Measurements from ENCODE around the gene ZEB2. TPM values are rescaled to one million over a fixed set of nuclear protein-coding genes. Genes with fewer than 3 reads are reported as not detected.

ZEB2 gene
- total and polyA plus RNA-seq, 2 of the 13 experiments (the other 11 are each of a cell fraction or from before 2014, with no cell fraction given) = 0.07 TPM; not detected in 1

DNA sequence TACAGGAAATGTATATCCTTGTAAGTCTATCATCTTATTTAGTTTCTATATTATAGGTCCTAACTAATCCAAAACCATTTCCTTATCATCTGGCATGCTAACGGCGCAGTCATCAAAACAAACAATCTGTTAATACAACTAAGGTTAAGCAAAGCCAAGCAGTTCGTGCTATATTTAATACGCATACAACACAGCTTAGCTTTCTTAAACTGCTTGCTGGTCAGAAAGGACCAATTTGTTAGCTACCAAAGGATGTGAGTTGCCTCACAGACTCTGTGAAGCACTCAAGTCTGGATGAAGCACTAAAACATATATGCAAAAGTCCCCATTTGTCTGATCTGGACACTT lies 67.0 kb downstream of the ZEB2 start:
- peaks cover 0 to 25% of the 10 kb centered on the region in 2 experiments; a peak in 2 of 5 replicates for H3K27me3 ChIP-seq (ENCODE audit: control insufficient read depth in 1 of 2, insufficient read depth in 2 of 2, low read length in 2 of 2)
- no peak overlapping the region for H3K4me2 ChIP-seq (ENCODE audit: low read depth, low read length)
- no peaks in the 10 kb centered on the region for H3K9me3 ChIP-seq (ENCODE audit: low read length)
- no peaks in the 10 kb centered on the region for H3K79me2 ChIP-seq (ENCODE audit: insufficient read depth, low read length)
- ChIA-PET CTCF (ENCODE audit: low intra/inter-chr PET ratio, low total read pairs) (no interaction called here), POLR2A (no interaction called here)
- ATAC-seq = no peak
- no peak overlapping the region for H3K27ac ChIP-seq (ENCODE audit: extremely low read length, insufficient read depth, low read length)
- in situ Hi-C loops (cut with HindIII; ENCODE audit: extremely low pct_ligation_motif_present, low pct_unique_long_range_greater_than_20kb) = no loop called here
- DNase-seq (ENCODE audit: low spot score) = no peak
- H3K36me3 ChIP-seq (replicated peaks in 1 of 2; ENCODE audit: control insufficient read depth in 1 of 2, insufficient read depth in 2 of 2, low read length in 2 of 2) = no peaks in the 10 kb centered on the region
- FAIRE-seq = no peak
- no peak for TF ChIP-seq ZNF253 (CRISPR knock-in tag; IDR thresholded peaks at IDR 0.05; ENCODE audit: borderline replicate concordance)
- TF ChIP-seq, protein P1, sequence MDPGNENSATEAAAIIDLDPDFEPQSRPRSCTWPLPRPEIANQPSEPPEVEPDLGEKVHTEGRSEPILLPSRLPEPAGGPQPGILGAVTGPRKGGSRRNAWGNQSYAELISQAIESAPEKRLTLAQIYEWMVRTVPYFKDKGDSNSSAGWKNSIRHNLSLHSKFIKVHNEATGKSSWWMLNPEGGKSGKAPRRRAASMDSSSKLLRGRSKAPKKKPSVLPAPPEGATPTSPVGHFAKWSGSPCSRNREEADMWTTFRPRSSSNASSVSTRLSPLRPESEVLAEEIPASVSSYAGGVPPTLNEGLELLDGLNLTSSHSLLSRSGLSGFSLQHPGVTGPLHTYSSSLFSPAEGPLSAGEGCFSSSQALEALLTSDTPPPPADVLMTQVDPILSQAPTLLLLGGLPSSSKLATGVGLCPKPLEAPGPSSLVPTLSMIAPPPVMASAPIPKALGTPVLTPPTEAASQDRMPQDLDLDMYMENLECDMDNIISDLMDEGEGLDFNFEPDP (CRISPR knock-in tag; conservative IDR thresholded peaks at IDR 0.05) = no peak
- no peak for TF ChIP-seq ZNF547 (CRISPR knock-in tag; IDR thresholded peaks at IDR 0.05)
- no peak for TF ChIP-seq ZFP36L2 (CRISPR knock-in tag; IDR thresholded peaks at IDR 0.05)
- no peak for TF ChIP-seq DR1 (CRISPR knock-in tag; IDR thresholded peaks at IDR 0.05)
- TF ChIP-seq ZNF430 (CRISPR knock-in tag; IDR thresholded peaks at IDR 0.05) = no peak
- TF ChIP-seq ZNF678 (CRISPR knock-in tag; IDR thresholded peaks at IDR 0.05) = no peak
- TF ChIP-seq PHF21A (CRISPR knock-in tag; IDR thresholded peaks at IDR 0.05) = no peak
- TF ChIP-seq ZNF567 (CRISPR knock-in tag; IDR thresholded peaks at IDR 0.05; ENCODE audit: borderline replicate concordance) = no peak
- TF ChIP-seq, protein P2, sequence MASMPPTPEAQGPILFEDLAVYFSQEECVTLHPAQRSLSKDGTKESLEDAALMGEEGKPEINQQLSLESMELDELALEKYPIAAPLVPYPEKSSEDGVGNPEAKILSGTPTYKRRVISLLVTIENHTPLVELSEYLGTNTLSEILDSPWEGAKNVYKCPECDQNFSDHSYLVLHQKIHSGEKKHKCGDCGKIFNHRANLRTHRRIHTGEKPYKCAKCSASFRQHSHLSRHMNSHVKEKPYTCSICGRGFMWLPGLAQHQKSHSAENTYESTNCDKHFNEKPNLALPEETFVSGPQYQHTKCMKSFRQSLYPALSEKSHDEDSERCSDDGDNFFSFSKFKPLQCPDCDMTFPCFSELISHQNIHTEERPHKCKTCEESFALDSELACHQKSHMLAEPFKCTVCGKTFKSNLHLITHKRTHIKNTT (CRISPR knock-in tag; IDR thresholded peaks at IDR 0.05) = no peak
- no peak for TF ChIP-seq KDM2A (CRISPR knock-in tag; IDR thresholded peaks at IDR 0.05; ENCODE audit: borderline replicate concordance, low read depth)
- TF ChIP-seq GATAD2A (CRISPR knock-in tag; IDR thresholded peaks at IDR 0.05) = no peak
- TF ChIP-seq, protein P3, sequence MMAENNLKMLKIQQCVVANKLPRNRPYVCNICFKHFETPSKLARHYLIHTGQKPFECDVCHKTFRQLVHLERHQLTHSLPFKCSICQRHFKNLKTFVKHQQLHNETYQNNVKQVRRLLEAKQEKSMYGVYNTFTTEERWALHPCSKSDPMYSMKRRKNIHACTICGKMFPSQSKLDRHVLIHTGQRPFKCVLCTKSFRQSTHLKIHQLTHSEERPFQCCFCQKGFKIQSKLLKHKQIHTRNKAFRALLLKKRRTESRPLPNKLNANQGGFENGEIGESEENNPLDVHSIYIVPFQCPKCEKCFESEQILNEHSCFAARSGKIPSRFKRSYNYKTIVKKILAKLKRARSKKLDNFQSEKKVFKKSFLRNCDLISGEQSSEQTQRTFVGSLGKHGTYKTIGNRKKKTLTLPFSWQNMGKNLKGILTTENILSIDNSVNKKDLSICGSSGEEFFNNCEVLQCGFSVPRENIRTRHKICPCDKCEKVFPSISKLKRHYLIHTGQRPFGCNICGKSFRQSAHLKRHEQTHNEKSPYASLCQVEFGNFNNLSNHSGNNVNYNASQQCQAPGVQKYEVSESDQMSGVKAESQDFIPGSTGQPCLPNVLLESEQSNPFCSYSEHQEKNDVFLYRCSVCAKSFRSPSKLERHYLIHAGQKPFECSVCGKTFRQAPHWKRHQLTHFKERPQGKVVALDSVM (CRISPR knock-in tag; IDR thresholded peaks at IDR 0.05) = no peak
- TF ChIP-seq, protein P4, sequence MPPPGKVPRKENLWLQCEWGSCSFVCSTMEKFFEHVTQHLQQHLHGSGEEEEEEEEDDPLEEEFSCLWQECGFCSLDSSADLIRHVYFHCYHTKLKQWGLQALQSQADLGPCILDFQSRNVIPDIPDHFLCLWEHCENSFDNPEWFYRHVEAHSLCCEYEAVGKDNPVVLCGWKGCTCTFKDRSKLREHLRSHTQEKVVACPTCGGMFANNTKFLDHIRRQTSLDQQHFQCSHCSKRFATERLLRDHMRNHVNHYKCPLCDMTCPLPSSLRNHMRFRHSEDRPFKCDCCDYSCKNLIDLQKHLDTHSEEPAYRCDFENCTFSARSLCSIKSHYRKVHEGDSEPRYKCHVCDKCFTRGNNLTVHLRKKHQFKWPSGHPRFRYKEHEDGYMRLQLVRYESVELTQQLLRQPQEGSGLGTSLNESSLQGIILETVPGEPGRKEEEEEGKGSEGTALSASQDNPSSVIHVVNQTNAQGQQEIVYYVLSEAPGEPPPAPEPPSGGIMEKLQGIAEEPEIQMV (CRISPR knock-in tag; IDR thresholded peaks at IDR 0.05; ENCODE audit: low read depth) = no peak
- no peak for TF ChIP-seq ZBTB38 (CRISPR knock-in tag; IDR thresholded peaks at IDR 0.05)
- no peak for TF ChIP-seq NBN (conservative IDR thresholded peaks at IDR 0.05)
- no peak for TF ChIP-seq ZNF570 (CRISPR knock-in tag; IDR thresholded peaks at IDR 0.05; ENCODE audit: borderline replicate concordance)
- no peak for TF ChIP-seq TAF1 (CRISPR knock-in tag; IDR thresholded peaks at IDR 0.05)
- intact Hi-C loops (cut with micrococcal nuclease; ENCODE audit: unreplicated experiment) = no loop called here
- no peaks in the 10 kb centered on the region for H3K4me1 ChIP-seq (ENCODE audit: insufficient read depth, low read length)
- H3K4me3 ChIP-seq (replicated peaks in 1 of 3; ENCODE audit: insufficient read depth in 1 of 3, low read depth in 2 of 3, low read length in 3 of 3) = no peak overlapping the region
- H4K20me1 ChIP-seq (ENCODE audit: insufficient read depth, low read length) = no peaks in the 10 kb centered on the region
- no peak overlapping the region for H2AFZ ChIP-seq (ENCODE audit: low read length)
- 28% methylated on average over 4 of the region's 4 CpGs for WGBS (ENCODE audit: low lambda C conversion rate)
- no TSS peak for BruUV-seq (replicated peaks)
- no peak overlapping the region for H3K9ac ChIP-seq (ENCODE audit: insufficient read depth, low read depth, low read length)

Measured in HepG2 (cell line).